Mononuclear cell (primary cell): Measurements from ENCODE around the gene NR6A1. TPM values are rescaled to one million over a fixed set of nuclear protein-coding genes. Genes with fewer than 3 reads are reported as not detected.

Experiments
- H3K27me3 ChIP-seq: 2 replicates; pipeline ENCODE4 v1.6.0; 2011; ENCODE audit warnings: low read length, control low read depth; ENCODE audit not compliant: insufficient read depth
- H3K4me1 ChIP-seq: 2 replicates; pipeline ENCODE4 v1.5.1; 2011; ENCODE audit warnings: mild to moderate bottlenecking, low read length, control low read depth; ENCODE audit not compliant: insufficient read depth
- H3K4me3 ChIP-seq: 2 replicates; pipeline ENCODE4 v1.5.1; 2011; ENCODE audit warnings: mild to moderate bottlenecking, low read length, moderate library complexity
- H3K9me3 ChIP-seq: 2 replicates; pipeline ENCODE4 v1.5.1; 2011; ENCODE audit warnings: low read depth, mild to moderate bottlenecking, control low read depth, low read length
- total RNA-seq: library from RNA; depleted of rRNA; stranded (reverse); fragments of >200 nt; gene quantifications from one replicate; pipeline ENCODE4 v1.2.3, GENCODE V29; 2012

Gene NR6A1
- total RNA-seq, 1 donor, result 0.42 TPM

DNA sequence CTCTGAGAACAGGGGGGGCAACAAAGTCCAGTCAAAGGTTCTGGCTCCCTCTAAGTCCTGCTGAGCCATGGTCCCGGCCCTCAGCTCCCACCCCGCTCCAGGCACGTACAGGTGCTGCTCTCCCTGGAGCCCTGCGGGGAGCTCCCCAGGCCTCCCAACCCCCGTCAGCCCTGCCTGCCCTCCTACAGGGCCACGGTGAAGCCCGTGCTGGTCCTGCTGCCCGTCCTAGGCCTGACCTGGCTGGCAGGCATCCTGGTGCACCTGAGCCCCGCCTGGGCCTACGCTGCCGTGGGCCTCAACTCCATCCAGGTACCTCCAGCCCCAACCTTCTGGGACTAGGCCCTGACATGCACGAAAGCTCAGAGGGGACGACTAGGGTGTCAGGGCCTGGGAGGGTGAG, 300.8 kb downstream of the NR6A1 start:
- Histone ChIP-seq H3K4me1 (no peaks in the 10 kb centered on the region), H3K4me3 (no peak overlapping the region), H3K9me3 (no peaks in the 10 kb centered on the region), H3K27me3 (no peaks in the 10 kb centered on the region)

DNA sequence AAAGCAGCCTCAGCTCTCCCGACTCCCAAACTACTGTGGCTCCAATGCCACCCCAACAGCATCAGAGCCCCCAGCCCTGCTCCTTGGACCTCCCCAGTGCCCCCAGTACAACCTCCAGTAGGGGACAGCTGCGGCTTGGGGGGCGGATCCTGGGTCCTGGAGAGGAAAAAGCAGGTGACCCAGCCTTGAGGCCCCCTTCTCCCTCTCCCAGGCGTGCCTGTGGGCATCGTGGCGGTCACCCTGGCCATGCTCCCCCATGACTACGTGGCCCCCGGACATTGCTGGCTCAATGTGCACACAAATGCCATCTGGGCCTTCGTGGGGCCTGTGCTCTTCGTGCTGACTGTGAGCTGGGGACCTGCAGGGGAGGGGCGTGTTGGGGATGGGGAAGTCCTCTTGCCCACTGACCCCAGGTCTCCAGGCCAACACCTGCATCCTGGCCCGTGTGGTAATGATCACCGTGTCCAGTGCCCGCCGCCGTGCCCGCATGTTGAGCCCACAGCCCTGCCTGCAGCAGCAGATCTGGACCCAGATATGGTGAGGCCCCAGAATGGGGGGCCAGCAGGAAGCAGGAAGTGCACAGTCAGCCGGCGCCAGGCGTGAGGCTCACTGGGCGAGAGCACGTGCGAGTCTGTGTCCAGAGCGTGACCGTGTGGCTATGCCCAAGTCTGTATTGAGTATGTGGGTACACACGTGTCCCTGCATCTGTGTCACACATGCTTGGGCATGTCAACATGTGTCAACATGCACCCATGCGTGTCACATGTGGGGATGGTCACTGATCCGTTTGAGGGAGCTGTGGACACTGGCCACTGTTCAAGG, 301.9 kb downstream of the NR6A1 start:
- Histone ChIP-seq H3K4me3 (no peak overlapping the region), H3K27me3 (no peaks in the 10 kb centered on the region), H3K9me3 (no peaks in the 10 kb centered on the region), H3K4me1 (no peaks in the 10 kb centered on the region)

DNA sequence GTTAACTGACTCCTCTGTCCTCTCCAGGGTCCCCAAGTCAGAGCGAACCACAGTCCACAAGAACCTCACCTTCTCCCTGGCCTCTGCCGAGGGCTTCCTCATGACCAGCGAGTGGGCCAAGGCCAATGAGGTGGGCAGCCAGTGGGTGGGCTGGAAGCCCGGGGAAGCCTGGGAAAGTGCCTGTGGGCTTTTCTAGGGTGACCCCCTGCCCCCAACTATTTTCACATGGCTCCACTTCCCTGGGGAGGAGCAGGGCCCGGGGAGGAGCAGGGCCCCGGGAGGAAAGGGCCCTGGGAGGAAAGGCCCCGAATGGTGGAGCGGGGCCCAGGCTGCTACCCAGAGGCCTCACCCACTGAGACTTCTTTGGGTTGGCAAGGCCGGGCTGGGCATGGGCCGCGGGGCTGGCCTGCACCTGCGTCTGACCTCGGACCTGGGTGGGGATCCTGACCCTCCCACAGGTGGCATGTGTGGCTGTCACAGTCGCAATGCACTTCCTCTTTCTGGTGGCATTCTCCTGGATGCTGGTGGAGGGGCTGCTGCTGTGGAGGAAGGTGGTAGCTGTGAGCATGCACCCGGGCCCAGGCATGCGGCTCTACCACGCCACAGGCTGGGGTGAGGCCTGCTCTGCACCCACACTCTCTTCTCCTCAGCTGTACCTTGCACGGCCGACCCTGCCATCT, 302.9 kb downstream of the NR6A1 start:
- Histone ChIP-seq H3K4me3 (no peak overlapping the region), H3K9me3 (no peaks in the 10 kb centered on the region), H3K27me3 (no peaks in the 10 kb centered on the region), H3K4me1 (no peaks in the 10 kb centered on the region)

- Histone ChIP-seq H3K27me3 (no peaks in the 10 kb centered on the region), H3K4me1 (no peaks in the 10 kb centered on the region), H3K4me3 (no peak overlapping the region), H3K9me3 (no peaks in the 10 kb centered on the region)
These were observed 303.6 kb downstream of the NR6A1 start for GRCh38 chr9:124467410-124468060.

Other genes starting within 250 kb of the NR6A1 start
- gene OLFML2A, start 5.8 kb upstream of the NR6A1 start, total RNA-seq, result 0.31 TPM
- gene WDR38, start 82.1 kb upstream of the NR6A1 start, total RNA-seq, result not detected
- 2,254 TPM for gene RPL35, start 90.6 kb upstream of the NR6A1 start, total RNA-seq
- gene ARPC5L, start 90.8 kb upstream of the NR6A1 start, total RNA-seq, result 29.3 TPM
- gene GOLGA1, start 169.8 kb upstream of the NR6A1 start, total RNA-seq, result 8.5 TPM